Mesothelial cell of epicardium (in vitro differentiated cells): Measurements from ENCODE around the gene TTLL11. TPM values are rescaled to one million over a fixed set of nuclear protein-coding genes. Genes with fewer than 3 reads are reported as not detected.

ENCODE experiments used
- DNase-seq, 2 experiments: peaks; one replicate each; pipeline ENCODE4 v3.0.0; 2021; ENCODE audit warnings: low spot score in 2 of 2; ENCODE audit not compliant: unreplicated experiment in 2 of 2
- H3K27ac Mint-ChIP-seq: 2 replicates; pipeline ENCODE4 v1.8.0; 2021; ENCODE audit warnings: mixed read lengths
- H3K27me3 Mint-ChIP-seq: 2 replicates; pipeline ENCODE4 v1.8.0; 2021; ENCODE audit warnings: low read depth, mixed read lengths
- H3K36me3 Mint-ChIP-seq: 2 replicates; pipeline ENCODE4 v1.8.0; 2021; ENCODE audit warnings: mixed read lengths
- H3K4me1 Mint-ChIP-seq: 2 replicates; pipeline ENCODE4 v1.8.0; 2021; ENCODE audit warnings: mixed read lengths
- H3K4me3 Mint-ChIP-seq: 2 replicates; pipeline ENCODE4 v1.8.0; 2021; ENCODE audit warnings: mild to moderate bottlenecking, moderate library complexity, mixed read lengths
- H3K9me3 Mint-ChIP-seq: 2 replicates; pipeline ENCODE4 v1.8.0; 2021; ENCODE audit warnings: mixed read lengths
- total RNA-seq: library from RNA; stranded (reverse); gene quantifications from 3 replicates; pipeline ENCODE4 v1.2.1, GENCODE V29; 2021
- TF ChIP-seq, protein P1 (sequence below): fragments of 200-600 bp; sonication (generic); IDR thresholded peaks from one replicate; pipeline ENCODE4 v1.5.0; 2021; ENCODE audit warnings: antibody characterized with exemption; ENCODE audit not compliant: unreplicated experiment

The TTLL11 gene
- total RNA-seq, 1 donor from 2014 or later, result 4.8 TPM

DNA sequence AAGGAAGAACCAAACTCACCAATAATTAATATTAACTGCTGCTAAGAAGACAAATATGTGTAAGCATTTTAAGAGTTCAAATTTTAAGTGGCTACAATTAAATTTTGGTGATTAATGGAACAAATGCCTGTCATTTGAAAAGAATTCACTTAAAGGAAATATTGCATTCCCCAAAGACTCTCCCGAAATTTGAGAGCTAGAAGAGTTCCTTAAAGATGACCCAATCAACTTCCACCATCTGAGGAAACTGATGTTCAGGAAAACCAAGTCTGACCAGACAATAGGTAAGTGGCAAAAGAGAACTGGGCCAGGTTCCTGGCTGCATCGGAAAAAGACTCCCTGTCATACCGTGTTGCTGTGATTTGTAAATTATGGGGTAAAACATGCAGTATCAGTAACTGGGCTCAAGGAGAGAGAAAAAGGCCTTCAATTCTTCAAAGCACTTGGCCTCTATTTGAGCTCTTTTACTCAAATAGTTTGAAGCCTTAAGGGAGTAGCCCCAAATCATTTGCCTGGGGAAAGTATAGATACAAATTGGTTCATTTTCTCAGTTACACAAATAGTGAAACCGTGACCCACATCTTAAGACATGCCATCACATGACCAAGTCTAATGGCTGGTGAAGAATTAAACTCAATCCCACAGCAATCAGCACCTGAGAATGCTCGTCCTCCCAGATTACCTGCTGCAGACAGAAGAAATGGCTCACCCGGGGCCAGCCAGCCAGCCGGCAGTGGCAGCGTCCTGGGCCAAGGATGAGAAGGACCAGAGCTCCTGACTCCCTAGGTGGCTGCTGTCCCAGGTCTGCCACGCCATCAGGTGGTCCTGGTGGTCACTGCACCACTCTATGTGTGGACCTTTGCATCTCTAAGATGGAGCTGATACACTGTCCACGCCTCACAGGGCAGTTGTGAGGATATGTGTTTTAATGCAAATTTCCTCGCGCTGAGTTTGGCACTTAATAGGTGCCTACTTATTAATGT, 162.9 kb downstream of the TTLL11 start:
- Mint-ChIP-seq H3K27ac (no peak overlapping the region), H3K36me3 (no peaks in the 10 kb centered on the region), H3K27me3 (peaks cover 6% of the 10 kb centered on the region), H3K4me3 (no peak overlapping the region), H3K4me1 (no peaks in the 10 kb centered on the region), H3K9me3 (no peaks in the 10 kb centered on the region)
- no peak for DNase-seq
- TF ChIP-seq, protein P1, sequence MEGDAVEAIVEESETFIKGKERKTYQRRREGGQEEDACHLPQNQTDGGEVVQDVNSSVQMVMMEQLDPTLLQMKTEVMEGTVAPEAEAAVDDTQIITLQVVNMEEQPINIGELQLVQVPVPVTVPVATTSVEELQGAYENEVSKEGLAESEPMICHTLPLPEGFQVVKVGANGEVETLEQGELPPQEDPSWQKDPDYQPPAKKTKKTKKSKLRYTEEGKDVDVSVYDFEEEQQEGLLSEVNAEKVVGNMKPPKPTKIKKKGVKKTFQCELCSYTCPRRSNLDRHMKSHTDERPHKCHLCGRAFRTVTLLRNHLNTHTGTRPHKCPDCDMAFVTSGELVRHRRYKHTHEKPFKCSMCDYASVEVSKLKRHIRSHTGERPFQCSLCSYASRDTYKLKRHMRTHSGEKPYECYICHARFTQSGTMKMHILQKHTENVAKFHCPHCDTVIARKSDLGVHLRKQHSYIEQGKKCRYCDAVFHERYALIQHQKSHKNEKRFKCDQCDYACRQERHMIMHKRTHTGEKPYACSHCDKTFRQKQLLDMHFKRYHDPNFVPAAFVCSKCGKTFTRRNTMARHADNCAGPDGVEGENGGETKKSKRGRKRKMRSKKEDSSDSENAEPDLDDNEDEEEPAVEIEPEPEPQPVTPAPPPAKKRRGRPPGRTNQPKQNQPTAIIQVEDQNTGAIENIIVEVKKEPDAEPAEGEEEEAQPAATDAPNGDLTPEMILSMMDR, result no peak

DNA sequence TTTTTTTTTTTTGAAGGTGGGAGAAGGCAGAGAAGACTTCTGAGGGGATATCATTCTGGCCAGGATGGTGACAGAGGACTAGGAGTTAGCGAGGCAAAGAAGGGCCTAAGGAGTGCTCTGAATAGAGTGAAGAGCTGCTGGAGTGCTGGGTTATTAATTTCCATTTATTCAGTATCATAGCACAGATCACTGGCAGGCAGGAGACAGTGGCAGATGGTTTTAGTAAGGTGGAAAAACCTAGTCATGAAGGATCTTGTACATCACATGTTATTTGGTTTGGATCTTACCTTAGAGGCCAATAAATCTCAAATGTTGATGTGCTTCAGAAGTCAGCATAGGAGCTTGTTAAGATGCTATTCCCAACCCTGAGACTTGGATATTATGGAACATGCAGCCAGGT, 165.5 kb downstream of the TTLL11 start:
- no peak for DNase-seq
- Mint-ChIP-seq H3K27me3 (peaks cover 4% of the 10 kb centered on the region), H3K36me3 (no peaks in the 10 kb centered on the region), H3K27ac (no peak overlapping the region), H3K4me3 (no peak overlapping the region), H3K4me1 (peaks cover 4% of the 10 kb centered on the region), H3K9me3 (no peaks in the 10 kb centered on the region)
- TF ChIP-seq, protein P1, result no peak

DNA sequence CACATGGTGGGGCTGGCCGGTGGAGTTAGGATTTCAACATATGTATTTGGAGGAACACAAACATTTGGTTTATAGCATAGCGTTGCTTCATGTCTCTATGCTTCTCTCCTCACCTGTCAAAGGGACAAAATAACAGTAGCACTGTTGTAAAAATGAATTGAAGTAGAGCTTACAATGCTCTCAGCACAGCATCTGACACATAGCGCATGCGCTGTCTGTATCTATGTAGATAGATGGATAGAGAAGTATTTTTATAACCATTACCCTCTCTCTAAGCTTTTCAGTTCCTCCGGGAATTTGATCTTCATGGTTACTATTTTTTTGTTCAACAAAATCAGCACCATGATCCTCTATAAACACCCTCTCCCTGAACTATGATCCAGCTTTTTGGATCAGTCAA, 166.0 kb downstream of the TTLL11 start:
- DNase-seq, result no peak

DNA sequence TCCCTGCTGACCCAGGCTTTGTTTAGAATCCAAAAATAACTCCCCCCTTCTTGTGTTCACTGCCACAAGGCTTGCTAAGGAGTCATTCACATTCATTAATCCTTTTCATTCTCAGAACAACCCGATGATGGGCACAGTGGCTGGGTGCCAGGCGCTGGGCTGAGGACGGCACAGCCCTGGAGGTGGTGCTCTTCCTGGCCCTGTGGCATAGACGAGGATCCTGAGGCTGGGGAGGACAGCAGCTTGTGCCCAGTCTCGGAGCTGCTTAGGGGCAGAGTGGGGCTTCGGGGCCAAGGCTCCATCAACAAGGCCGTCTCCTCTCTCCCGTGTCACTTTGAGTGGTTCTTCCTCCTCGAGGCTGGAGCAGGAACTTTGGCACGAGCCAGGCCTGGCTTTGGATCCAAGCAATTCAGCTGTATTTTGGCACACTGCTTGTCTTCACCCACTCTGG, 166.7 kb downstream of the TTLL11 start:
- TF ChIP-seq, protein P1, result no peak
- Mint-ChIP-seq H3K27me3 (peaks cover 4% of the 10 kb centered on the region), H3K27ac (no peak overlapping the region), H3K4me1 (peaks cover 7% of the 10 kb centered on the region), H3K9me3 (no peaks in the 10 kb centered on the region), H3K4me3 (no peak overlapping the region), H3K36me3 (no peaks in the 10 kb centered on the region)
- DNase-seq, result no peak

More for the DNA sequence above, 166.0 kb downstream of the TTLL11 start:
- H3K36me3 Mint-ChIP-seq, result no peaks in the 10 kb centered on the region
- no peak overlapping the region for H3K27ac Mint-ChIP-seq
- H3K4me1 Mint-ChIP-seq, result peaks cover 4% of the 10 kb centered on the region
- H3K27me3 Mint-ChIP-seq, result peaks cover 4% of the 10 kb centered on the region
- no peak overlapping the region for H3K4me3 Mint-ChIP-seq
- TF ChIP-seq, protein P1, result no peak
- H3K9me3 Mint-ChIP-seq, result no peaks in the 10 kb centered on the region

DNA sequence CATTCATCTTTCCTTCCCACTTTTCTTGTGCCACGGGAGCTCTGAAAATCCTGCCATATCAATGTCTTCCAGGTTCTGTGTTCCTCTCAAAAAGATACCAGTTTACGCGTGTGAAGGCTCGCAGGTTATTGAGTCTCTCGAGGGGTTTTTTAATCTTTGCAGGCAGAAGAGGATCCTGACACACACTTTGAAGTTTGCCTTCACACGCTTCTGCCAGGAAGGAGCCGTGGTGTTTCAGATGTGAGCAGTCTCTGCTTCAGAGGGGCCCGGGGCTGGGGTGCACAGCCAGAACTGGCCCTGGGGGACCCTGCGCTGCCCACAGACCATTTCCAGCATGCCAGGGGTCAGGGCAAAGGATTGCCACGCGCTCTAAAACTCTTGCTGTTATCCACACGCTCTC, 167.2 kb downstream of the TTLL11 start:
- Mint-ChIP-seq H3K9me3 (no peaks in the 10 kb centered on the region), H3K27me3 (peaks cover 4% of the 10 kb centered on the region), H3K36me3 (no peaks in the 10 kb centered on the region), H3K4me1 (peaks cover 7% of the 10 kb centered on the region), H3K27ac (no peak overlapping the region), H3K4me3 (no peak overlapping the region)
- no peak for DNase-seq
- TF ChIP-seq, protein P1, result no peak
